ENCODE data around the gene CTNNB1.

- TF ChIP-seq, protein P1, sequence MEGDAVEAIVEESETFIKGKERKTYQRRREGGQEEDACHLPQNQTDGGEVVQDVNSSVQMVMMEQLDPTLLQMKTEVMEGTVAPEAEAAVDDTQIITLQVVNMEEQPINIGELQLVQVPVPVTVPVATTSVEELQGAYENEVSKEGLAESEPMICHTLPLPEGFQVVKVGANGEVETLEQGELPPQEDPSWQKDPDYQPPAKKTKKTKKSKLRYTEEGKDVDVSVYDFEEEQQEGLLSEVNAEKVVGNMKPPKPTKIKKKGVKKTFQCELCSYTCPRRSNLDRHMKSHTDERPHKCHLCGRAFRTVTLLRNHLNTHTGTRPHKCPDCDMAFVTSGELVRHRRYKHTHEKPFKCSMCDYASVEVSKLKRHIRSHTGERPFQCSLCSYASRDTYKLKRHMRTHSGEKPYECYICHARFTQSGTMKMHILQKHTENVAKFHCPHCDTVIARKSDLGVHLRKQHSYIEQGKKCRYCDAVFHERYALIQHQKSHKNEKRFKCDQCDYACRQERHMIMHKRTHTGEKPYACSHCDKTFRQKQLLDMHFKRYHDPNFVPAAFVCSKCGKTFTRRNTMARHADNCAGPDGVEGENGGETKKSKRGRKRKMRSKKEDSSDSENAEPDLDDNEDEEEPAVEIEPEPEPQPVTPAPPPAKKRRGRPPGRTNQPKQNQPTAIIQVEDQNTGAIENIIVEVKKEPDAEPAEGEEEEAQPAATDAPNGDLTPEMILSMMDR (IDR thresholded peaks at IDR 0.05), result no peak
- no peak for TF ChIP-seq POLR2A (IDR thresholded peaks at IDR 0.05)
These were observed 49.2 kb downstream of the CTNNB1 start for GRCh38 chr3:41248525-41248924.

Measured in adrenal gland (tissue), 5 donors.